ENCODE results near the gene GUCY1A2.
"Not testable (repeated sequence)": the region's sequence is repeated elsewhere in the genome, so short reads cannot be mapped to it uniquely, and the experiment has no call there.

The GUCY1A2 gene, protein sequence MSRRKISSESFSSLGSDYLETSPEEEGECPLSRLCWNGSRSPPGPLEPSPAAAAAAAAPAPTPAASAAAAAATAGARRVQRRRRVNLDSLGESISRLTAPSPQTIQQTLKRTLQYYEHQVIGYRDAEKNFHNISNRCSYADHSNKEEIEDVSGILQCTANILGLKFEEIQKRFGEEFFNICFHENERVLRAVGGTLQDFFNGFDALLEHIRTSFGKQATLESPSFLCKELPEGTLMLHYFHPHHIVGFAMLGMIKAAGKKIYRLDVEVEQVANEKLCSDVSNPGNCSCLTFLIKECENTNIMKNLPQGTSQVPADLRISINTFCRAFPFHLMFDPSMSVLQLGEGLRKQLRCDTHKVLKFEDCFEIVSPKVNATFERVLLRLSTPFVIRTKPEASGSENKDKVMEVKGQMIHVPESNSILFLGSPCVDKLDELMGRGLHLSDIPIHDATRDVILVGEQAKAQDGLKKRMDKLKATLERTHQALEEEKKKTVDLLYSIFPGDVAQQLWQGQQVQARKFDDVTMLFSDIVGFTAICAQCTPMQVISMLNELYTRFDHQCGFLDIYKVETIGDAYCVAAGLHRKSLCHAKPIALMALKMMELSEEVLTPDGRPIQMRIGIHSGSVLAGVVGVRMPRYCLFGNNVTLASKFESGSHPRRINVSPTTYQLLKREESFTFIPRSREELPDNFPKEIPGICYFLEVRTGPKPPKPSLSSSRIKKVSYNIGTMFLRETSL

DNA sequence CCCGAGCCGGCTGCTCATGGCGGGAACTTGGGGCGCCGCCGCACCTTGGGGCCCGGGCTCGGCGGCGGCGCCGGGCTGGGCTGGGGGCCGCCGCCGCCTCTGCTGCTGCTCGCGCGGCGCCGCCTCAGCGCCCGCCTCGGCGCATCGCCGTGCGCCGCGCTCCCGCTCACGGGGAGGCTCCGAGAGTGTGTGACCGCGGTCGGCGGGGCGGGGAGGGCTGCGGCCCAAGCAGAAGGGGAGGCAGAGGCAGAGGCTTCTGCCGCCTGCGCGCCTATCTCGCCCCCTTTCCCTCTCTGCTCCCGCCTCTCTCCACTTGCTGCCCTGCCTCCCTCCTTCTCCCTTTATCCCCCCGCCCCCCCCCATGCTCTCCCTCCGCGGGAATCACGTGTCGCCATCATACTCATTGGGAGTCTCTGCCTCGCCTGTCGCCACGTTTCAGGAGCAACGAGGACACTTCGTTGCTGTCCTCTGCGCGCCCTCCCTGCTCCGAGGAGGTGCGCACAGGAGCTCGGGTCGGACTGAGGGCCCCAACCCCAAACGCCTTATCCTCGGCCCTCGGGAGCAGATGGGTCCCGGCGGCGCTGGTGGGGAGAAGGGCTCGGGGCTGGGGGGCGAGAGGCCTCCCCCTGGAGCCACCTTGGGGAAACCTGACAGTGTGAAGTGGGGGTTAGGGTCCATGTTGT is at the start of gene GUCY1A2:
GUCY1A2 (minus strand) TSS at position 258 of the 683 bp plus-strand sequence. CDS start 421 bp downstream, outside the sequence.
- DNase-seq, result peak; percentile 60 to 67

DNA sequence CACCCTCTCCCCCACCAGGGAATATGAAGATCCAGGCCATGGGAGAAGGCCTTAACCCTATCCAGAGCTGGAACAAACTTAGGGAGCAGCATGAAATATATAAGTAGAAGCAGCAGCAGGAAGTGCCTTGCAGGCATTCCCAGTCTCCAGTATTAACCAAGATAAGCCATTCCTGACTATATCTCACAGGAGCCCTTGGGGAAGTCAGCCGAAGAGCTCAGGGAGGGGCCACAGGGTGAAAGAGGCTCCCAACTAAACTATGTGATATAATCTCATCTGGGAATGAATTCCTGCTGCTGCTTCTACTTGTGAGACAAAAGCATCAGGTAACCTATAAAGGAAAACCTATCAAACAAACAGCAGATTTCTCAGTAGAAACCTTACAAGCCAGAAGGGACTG is 36.1 kb upstream of the GUCY1A2 start:
- DNase-seq, result no peak

DNA sequence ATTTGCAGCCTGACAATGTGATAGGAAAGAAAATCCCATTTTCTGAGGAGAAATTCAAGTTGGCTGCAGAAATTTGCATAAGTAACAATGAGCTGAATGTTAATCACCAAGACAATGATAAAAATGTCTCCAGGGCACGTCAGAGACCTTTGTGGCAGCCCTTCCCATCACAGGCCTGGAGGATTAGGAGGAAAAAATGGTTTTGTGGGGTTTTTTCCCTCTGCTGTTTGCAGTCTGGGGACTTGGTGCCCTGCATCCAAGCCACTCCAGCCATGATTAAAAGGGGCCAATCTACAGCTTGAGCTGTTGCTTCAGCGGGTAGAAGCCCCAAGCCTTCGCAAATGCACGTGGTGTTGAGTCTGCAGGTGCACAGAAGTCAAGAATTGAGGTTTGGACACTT is 33.1 kb upstream of the GUCY1A2 start:
- DNase-seq, result not testable (repeated sequence)

DNA sequence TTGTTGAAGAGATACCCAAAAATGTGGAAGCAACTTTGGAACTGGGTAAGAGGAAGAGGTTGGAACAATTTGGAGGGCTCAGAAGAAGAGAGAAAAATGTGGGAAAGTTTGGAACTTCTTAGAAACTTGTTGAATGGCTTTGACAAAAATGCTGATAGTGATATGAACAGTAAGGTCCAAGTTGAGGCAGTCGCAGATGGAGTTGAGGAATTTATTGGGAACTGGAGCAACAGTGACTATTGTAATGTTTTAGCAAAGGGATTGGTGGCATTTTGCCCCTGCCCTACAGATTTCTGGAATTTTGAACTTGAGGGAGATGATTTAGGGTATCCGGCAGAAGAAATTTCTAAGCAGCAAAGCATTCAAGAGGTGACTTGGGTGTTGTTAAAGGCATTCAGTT is 32.6 kb upstream of the GUCY1A2 start:
- not testable (repeated sequence) for DNase-seq

- DNase-seq, result no peak
These were observed 31.8 kb upstream of the GUCY1A2 start for GRCh38 chr11:107050121-107050520.

GRCh38 chr11:107044503-107044902 is 26.2 kb upstream of the GUCY1A2 start:
- no peak for DNase-seq

GRCh38 chr11:107043242-107044006 is 25.1 kb upstream of the GUCY1A2 start:
- no peak for DNase-seq

DNA sequence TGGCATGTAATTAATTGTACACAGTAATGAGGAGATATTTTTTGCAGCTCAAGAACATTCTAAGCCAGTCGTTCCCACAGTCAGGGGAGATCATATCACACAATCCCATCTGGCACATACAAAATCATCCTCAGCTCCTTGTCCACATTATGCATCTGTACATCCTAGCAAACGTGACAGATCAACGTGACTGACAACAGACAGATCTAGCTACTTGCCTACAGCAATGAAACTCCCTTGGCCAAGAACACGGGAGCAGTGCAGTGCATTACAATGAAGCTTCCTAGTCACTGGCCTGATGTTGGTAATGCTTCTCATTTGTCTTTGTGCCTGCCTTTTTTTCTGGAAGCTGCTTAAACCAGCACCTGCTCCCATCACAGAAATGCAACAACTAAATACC is 24.5 kb upstream of the GUCY1A2 start:
- DNase-seq, result no peak

- no peak for DNase-seq
These were observed 22.8 kb upstream of the GUCY1A2 start for GRCh38 chr11:107041088-107041444.

DNA sequence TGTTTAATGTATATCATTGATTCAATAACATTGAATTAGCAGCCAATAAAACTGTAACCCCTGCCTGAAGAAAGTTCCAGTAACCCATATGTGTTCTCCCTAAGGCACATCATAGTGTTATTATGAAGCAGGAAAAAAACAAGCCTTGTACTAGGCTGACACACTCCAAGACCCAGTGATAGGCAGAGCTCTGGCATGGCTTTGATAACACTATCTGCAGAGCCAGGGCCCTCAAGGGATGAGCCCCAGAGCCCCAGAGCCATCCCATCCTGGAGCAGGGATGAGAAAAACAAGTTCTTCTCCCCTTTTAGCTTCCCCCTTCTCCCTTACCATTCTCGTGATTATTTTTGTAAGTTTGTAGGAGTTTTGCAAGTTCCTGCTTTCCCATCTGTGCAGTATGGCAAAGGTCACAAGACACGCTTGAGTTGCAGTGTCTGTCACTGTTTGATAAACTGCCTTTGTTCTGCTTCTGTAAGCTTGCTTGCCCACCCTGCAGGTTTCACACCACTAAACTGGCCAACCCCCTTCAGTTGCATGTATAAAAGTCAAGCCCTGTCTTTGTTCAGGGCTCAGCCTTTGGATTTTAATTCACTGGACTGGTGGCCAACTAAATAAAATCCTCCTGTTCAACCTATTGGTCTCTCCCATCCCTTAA is 22.3 kb upstream of the GUCY1A2 start:
- no peak for DNase-seq

GRCh38 chr11:107025673-107026072 is 7.4 kb upstream of the GUCY1A2 start:
- no peak for DNase-seq

GRCh38 chr11:107020594-107020993 is 2.3 kb upstream of the GUCY1A2 start:
- DNase-seq, result no peak

GRCh38 chr11:107018902-107019493 is 722 bp upstream of the GUCY1A2 start:
- peak in 1 of 2 experiments; percentile 45 for DNase-seq

- DNase-seq, result peak; percentile 65 to 72
These were observed 650 bp downstream of the GUCY1A2 start for GRCh38 chr11:107017433-107018218.

DNA sequence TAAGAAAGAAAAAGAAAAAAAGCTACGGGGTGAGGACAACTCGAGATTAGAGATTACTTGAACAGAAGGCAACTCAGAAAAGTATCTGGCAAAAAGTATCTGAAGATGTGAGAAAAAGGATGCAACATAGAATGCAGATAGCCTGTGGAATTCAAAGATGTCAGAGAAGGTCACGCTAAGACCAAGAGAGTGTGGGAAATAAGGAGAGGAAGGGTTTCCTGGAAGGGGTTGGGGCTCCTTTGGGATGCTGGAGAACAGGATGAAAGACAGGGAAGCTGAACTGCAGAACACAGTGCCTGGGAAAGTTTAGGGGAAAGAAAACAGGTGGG is 1.2 kb downstream of the GUCY1A2 start:
- no peak for DNase-seq

- no peak for DNase-seq
These were observed 3.4 kb downstream of the GUCY1A2 start for GRCh38 chr11:107014871-107015270.

GRCh38 chr11:107011977-107012376 is 6.3 kb downstream of the GUCY1A2 start:
- no peak for DNase-seq

DNA sequence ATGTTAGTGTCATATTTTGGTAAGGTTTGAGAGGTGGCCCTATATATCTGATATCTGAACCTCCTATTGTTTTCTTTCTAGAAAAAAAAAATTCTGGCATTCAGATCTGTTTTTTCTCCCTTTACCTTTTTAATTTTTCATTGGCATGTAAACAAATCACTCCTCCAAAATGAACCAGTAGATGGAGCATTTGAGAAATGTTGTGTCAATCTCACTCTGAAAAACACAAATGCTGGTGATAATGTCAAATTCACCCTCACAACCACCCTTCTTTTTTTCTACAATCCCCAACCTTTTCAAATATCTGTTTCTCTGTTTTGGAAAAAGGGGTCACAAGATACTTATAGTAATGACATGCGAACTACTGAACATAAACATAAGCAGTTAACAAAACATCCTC is 9.1 kb downstream of the GUCY1A2 start:
- DNase-seq, result no peak

DNA sequence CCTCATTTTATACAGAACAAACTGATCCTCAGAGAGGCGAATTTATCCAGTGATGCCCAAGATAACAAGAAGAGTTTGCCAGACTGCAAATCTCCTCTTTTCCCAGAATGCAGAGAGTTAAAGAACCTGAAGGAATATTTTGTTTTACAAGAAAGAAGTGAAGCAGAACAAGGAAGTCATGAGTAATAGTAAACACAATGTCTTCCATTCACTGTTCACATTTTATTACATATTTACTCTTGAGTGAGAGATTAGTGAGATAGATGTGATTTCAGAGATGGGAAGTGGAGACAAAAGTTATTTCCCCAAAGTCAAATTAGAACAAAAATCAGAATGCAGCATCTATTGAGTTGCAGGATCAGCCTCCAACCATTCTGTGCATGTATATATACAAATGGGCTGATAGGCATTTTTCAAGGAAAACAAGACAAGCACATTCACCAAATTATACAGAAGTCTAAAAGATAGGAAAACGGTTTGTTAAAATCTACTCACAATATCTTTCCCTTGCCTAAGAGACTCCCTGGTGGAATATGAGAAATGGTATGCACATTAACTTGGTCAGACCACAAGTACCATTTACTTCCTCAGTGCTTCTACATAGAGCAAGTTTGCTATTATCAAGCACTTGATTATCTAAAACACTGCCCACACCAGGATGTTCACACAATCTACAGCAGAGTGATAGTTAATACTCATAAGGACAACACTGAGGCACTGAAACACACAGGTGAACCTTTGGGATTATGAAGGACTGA is 12.0 kb downstream of the GUCY1A2 start:
- no peak for DNase-seq

GRCh38 chr11:106999196-106999595 is 19.1 kb downstream of the GUCY1A2 start:
- no peak for DNase-seq

- no peak for DNase-seq
These were observed 19.4 kb downstream of the GUCY1A2 start for GRCh38 chr11:106998916-106999188.

Data from NCI-H2081 (cell line).